T-helper 2 cell (primary cell): ENCODE measurements around the gene CTXN1.
"Not testable (repeated sequence)": the region's sequence is repeated elsewhere in the genome, so short reads cannot be mapped to it uniquely, and the experiment has no call there.

Source experiments
- DNase-seq, 5 experiments: peaks; one replicate each; pipeline versions ENCODE4 v3.0.0 to v3.0.0-alpha.2; 2012 to 2022

CTXN1 gene

GRCh38 chr19:7944177-7944761 lies 18.3 kb upstream of the CTXN1 start:
- DNase-seq, result peak; percentile 59 to 85 (median 77)

DNA sequence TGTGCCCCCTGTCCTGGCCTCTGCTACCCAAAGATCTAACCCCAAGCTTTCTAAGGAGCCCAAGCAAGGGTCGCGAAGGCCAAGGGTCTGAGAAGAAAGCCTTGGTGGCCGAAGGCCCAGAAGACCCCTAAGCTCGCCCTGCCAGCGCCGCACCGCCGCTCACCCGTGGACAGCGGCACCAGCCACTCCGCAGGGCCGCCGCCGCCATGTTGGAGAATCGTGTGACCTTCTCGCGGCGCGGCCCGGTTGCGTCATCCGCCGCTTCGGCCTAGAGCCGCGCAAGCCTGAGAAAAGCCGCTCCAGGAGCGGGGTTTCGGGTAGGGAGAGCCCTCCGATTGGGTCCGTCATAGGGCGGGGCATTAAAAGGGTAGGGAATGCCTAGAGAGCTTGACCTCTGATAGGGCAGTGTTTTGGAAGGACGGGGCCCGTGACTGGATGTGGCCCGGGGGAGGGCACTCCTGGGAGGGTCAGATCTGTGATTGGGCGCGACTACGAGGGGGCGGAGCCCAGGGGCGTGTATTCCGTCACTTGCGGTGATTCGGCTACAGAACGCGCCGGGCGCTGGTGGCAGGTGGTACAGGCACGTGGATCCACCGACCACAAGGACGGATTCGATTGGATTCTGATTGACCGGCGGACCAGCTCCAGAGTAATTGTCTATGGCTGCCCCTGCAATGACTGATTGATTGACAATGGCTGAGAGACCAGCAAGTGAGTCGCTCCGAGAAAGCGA lies 17.7 kb upstream of the CTXN1 start, which contains the start of gene TIMM44:
TIMM44 (minus strand) TSS at position 223 of the 733 bp plus-strand sequence; CDS start at position 208, 15 bp downstream.
- DNase-seq, result peak; percentile 94 to 100 (median 98)

DNA sequence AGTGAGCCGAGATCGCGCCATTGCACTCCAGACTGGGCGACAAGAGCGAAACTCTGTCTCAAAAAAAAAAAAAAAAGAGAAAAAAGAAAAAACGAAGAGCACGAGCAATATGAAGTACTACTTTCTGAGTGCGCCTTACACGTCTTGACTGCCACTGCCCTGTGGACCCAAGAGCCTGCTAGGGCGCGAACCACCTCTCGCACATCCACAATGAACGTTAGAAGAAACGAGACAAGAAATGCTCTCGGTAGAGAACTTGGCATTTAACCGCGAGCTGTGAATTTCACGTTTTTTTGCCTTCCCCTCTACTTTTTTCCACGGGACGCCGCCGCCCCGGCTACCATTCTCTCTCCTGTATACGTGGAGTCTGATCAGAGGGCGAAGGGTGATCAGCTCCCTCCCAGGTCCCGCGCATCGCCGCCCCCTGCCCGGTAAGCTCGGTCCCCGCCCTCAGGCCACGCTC lies 17.1 kb upstream of the CTXN1 start:
- DNase-seq, result no peak

- no peak for DNase-seq
These were observed 16.1 kb upstream of the CTXN1 start for GRCh38 chr19:7941895-7942596.

DNA sequence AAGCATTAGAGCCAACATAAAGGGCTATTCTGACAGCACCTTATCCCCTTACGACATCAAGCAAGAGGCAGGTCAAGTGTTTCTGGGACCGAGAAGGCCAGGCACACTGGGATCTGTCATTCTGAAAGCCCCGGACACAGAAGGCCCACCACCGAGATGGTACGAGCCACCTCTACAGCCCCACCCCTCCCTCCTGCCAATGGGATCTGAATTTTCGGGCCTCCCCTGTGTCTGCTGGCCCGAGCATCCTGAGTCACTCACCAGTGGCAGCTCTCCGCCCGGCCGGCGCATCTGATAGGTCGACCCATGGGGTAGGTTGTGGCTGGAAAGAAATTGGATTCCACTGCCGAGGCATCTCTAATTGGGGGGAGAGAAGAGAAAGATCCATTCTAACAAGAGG lies 14.9 kb upstream of the CTXN1 start:
- DNase-seq, result no peak

- no peak for DNase-seq
These were observed 8.8 kb upstream of the CTXN1 start for GRCh38 chr19:7934766-7935165.

GRCh38 chr19:7933828-7934725 lies 8.1 kb upstream of the CTXN1 start:
- DNase-seq, result no peak

GRCh38 chr19:7933411-7933810 lies 7.5 kb upstream of the CTXN1 start:
- DNase-seq, result no peak

DNA sequence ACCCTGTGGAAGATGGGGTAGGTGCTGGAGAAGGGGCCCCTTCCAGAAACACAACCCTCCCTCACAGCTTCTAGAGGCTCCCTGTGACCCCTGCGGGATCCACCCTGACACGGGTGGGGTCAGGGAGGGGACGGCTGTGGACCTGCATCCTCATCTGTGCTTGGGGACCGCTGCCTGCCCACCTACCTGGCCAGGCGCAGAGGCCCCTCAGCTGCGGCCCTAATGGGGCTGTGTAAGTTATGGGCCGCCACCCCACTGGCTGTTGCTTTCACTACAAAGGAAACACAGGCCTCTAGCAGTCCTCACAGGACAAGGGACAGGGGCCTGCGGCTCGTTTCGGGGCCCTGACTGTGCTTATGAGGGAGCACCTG lies 7.0 kb upstream of the CTXN1 start:
- no peak for DNase-seq

DNA sequence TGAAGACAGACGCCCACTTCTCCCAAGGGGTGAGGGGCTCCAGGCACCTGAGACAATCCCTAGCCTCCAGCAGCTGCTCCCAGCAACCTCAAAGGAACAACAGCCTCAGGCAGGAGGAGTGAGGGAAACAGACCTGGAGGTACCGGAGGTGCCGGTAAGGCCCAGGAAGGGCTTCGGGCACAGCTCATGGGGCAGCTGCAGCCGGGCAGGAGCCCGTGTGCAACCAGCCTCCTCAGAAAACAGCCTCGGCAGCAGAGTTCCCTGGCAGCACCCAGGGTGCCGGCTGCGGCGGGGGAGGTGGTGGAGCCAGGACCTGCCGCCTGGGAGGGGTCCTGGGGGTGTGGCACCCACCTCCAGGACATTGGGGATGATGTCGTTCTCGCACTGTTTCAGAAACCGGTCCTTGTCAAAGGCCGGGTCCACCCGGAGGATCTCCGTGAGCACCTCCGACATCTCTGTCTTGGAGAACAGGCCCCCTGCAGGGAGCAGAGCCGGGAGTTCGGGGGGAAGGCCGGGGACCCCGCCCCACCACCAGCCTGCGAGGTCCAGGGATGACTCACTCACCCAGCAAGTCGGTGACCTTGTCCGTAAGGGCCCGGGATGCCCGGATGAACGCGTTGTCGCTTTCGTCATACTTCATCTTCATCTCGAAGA lies 6.5 kb upstream of the CTXN1 start:
- DNase-seq, result no peak

DNA sequence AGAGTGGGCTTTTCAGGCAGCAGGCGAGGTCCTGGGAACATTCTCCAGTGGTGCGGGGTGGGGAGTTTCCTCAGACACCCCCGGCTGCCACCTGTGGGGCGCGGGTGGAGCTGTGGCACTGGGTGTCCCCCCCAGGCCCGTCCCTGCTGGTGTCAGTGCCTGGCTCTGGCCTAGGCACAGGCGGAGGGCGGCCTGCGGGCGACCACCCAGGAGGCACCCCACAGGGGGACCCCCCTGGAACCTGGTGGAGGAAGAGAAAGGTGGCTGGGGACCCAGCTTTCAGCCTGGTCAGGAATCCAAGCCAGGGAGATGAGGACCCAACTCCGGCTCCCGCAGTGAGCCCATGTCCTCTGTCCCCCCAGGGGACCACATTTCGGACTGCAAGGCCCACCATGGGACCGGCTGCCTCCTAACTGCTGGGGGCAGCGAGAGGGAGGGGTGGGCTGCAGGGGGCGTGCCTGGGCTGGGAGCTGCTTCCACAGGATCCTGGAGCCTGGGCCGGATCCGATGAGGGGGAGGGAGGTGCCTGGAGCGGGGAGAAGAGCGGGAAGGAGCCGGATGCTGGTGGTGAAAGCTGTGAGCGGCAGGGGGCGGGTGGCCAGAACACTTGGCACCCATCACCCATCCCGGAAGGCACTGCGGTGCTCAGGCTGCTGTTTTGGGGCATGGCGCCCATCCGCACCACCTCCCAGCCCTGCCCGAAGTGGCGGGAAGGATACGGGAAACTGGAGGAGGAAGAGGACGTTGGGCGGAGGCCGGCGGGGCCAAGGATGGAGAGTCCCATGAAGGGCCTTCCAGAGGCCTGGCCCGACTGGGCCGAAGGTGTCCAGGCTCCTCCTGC lies 5.5 kb upstream of the CTXN1 start:
- DNase-seq, result no peak

- DNase-seq, result no peak
These were observed 4.8 kb upstream of the CTXN1 start for GRCh38 chr19:7930765-7931164.

- not testable (repeated sequence) for DNase-seq
These were observed 4.1 kb upstream of the CTXN1 start for GRCh38 chr19:7930030-7930429.

DNA sequence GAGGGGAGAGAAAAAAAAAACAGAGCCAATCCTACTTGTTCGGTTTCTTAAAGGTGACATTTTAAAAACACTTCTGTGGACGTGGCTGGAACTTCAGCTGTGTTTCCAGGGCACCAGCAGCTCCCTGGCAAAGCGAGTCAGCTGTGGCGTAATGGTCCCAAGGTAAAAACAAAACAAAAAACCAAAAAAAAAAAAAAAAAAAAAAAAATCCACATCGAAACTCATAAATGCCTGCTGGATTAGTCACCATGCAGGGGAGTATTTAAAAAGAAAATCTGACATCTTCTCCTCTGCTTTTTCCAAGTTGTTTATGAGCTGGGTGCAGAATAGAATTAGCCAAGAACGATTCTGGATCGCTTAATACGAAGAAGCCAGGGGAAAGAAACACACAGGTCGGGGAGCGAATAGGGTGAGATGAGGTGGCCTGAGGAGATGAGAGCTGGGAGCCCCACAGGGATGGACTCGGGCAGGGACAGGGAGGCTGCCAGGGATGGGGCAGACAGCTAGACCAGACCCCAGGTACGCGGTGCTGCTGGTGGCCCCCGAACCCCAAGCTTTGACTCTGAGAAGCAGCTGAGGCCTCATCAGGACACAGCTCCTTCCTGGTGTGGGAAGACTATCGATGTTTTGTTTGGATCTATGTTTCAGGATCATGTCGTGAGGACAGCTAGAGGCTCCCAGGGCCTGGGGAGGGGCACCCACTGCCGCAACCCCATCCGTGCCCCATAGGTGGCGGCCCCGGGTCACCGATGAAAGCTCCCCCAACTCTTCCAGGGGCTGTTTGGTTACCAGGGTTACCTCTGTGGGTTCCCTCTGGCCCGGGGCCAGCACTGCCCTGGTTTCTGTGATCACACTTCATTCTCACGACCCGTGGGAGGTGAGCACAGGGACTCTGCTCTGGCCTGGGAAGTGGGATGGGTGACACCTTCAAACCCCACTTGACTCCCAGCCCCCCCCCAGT lies 3.1 kb upstream of the CTXN1 start:
- DNase-seq, result peak; percentile 41 to 77 (median 68)

DNA sequence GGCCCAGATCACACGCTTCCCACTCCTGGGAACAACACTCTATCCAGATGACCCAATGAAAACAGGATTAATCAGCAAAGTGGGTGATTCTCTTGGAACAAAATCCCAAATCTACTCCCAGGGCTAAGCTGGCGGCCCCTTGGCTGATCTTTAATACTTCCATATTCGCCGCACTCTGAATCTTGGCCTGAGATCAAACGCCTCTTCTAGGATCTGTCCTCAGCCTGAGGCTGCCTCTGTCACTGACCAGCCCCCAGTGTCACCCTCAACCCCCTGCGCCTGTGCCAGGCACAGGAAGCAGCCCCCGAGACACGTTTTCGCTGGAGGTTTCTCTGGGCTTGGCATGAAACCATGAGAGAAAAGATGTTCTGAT lies 2.4 kb upstream of the CTXN1 start:
- no peak for DNase-seq

GRCh38 chr19:7927605-7928333 lies 1.8 kb upstream of the CTXN1 start:
- no peak for DNase-seq

DNA sequence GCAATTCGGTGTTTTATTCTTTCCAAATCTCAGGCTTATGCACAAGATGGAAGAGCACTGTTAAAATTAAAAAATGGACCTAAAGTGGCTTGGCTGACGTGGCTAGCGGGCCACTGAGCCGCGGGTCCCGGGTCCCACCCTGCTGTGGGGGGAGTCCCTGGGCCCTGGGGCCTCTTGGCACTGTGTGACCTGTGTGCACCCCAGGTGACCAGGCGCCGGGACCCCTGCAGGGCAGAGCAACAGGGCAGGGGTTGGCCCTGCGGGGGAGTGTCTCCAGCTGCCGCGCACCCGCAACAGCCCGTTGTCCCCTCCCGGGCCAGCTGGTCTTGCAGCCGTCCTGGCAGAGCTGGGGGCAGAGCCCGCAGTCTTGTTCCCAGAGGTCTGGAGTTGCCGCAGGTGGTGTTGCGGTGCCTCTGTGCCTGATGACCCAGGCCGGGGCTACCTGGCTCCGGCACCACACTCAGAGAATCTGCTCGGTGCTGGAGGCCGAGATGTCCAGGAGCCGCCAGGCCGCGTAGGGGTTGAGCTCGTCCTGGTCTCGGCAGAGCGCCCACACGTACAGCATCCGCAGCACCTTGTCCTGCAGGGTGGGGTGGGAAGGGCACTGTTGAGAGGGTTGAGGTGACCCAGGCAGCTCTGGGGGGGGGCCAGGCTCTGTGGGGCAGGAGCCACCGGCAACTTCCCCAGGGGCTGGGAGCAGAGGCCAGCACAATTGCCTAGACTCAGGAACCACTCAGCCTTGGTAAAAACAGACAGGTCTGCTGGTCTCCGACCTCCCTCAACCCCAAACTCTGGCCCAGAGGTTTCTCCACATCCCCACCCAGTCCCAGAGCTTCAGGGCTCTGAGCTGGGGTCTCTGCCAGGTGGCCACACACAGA lies 1.0 kb upstream of the CTXN1 start:
- DNase-seq, result no peak

- DNase-seq, result peak; percentile 58 to 79 (median 64)
These were observed 624 bp downstream of the CTXN1 start for GRCh38 chr19:7925171-7925851.
